Motor neuron (in vitro differentiated cells): ENCODE data around the gene NPM1. TPM values are rescaled to one million over a fixed set of nuclear protein-coding genes. Genes with fewer than 3 reads are reported as not detected.
A peak's percentile ranks its signal among the peaks of the same experiment; 100 is the strongest.

ENCODE experiments used
- ATAC-seq, 8 experiments: fragments of 200-7000 bp; cut with Tn5 transposase; replicated peaks in 6 of 8; 2 replicates each; pipeline ENCODE4 v1.8.0; 2021; ENCODE audit warnings: mild to moderate bottlenecking in 8 of 8, moderate library complexity in 8 of 8
- H3K27ac ChIP-seq, 2 donors: fragments of 250-450 bp; sonication (Bioruptor Pico); 2 replicates each; pipeline ENCODE4 v1.9.0; 2021; ENCODE audit warnings: antibody characterized with exemption in 2 of 2, mild to moderate bottlenecking in 2 of 2, moderate library complexity in 1 of 2
- H3K4me1 ChIP-seq, 2 donors: fragments of 250-450 bp; sonication (Bioruptor Pico); replicated peaks in 1 of 2; 2 replicates each; pipeline ENCODE4 v1.6.1; 2021; ENCODE audit warnings: antibody characterized with exemption in 2 of 2, mild to moderate bottlenecking in 2 of 2, moderate library complexity in 1 of 2
- H3K4me3 ChIP-seq, 5 donors: fragments of 250-450 bp; sonication (Bioruptor Pico); 2 replicates each; pipeline ENCODE4 v1.9.0; 2021; ENCODE audit warnings: antibody characterized with exemption in 5 of 5, mild to moderate bottlenecking in 5 of 5, moderate library complexity in 4 of 5
- WGBS, 10 experiments: fragments of 450-650 bp; shearing (Covaris generic); methylation state at CpG; one replicate each; pipeline ENCODE4 v1.0.0; 2022; 5-methylcytosine and 5-hydroxymethylcytosine counted together
- in situ Hi-C, 9 experiments: fragments of 400-800 bp; cut with MboI; loops; one replicate each; pipeline ENCODE4 v1.15.0; 2021; ENCODE audit warnings: low sequenced_read_pairs in 9 of 9, low pct_unique_long_range_greater_than_20kb in 2 of 9; ENCODE audit not compliant: unreplicated experiment in 9 of 9
- total RNA-seq, 8 experiments: library from RNA; unstranded; fragments of 300-600 nt; gene quantifications; 2 replicates each; pipeline versions ENCODE4 v1.2.3 to v1.2.4, GENCODE V29; 2022

The NPM1 gene
- total RNA-seq, 8 experiments from 2014 or later = 1,095 to 3,241 (median 1,712) TPM

DNA sequence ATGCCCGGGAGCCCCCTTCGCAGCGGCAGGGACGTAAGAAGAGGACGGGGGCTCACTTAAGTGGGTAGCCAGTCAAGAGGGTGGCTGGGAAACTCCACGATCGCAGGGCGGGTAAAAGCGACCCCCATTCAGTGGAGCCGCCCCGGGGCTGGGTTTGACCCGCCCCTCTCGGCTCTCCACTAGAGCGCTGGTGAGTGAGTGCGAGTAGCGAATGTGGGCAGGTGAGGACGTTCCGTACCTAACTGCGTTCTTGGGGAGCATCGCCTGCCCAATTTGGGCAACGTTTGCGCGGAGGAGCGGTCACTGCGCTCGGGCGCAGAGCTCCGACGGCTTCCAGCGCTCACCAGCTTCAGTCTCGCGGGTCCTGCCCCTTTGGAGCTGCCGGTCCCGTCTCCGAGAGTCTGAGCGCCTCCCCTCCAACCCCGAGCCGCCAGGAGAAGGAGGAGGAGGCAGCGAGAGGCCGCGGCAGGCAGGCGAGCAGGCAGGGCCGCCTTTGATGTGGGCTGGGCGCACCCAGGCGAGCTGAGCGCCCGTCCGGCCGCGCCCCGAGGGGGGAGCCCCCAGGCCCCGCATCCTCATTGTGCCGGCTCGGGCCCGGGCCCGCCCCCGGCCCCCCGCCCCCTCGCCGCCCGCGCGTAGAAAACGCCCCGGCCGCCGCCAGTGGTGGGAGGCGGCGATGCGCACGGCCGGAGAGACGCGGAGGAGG lies 31.5 kb downstream of the NPM1 start, which contains the start of gene FGF18:
FGF18 (plus strand) TSS at position 666 of the 706 bp plus-strand sequence. CDS start 553 bp downstream, outside the sequence.
- ATAC-seq = peak; percentile 44 to 66 (median 62)
- 0 to 4% (median 0%) methylated on average over 3 to 7 of the region's 74 CpGs; no CpG with 5 or more reads in 7 of the 10 experiments for WGBS, 10 experiments
- Histone ChIP-seq H3K4me1 (peaks cover 10 to 20% of the 10 kb centered on the region in 2 donors), H3K27ac (peak within 1 kb of the TSS in 1 of 2 donors; percentile 7), H3K4me3 (peak within 1 kb of the TSS; percentile 35 to 49 (median 44))
- in situ Hi-C loops = loop anchor here in 7 of 9 experiments (10.0 to 25.0 kb wide), 5 partner anchors 443 to 593 kb away; partner anchors contain the start of gene FBXW11 (in 1 of the 7)

DNA sequence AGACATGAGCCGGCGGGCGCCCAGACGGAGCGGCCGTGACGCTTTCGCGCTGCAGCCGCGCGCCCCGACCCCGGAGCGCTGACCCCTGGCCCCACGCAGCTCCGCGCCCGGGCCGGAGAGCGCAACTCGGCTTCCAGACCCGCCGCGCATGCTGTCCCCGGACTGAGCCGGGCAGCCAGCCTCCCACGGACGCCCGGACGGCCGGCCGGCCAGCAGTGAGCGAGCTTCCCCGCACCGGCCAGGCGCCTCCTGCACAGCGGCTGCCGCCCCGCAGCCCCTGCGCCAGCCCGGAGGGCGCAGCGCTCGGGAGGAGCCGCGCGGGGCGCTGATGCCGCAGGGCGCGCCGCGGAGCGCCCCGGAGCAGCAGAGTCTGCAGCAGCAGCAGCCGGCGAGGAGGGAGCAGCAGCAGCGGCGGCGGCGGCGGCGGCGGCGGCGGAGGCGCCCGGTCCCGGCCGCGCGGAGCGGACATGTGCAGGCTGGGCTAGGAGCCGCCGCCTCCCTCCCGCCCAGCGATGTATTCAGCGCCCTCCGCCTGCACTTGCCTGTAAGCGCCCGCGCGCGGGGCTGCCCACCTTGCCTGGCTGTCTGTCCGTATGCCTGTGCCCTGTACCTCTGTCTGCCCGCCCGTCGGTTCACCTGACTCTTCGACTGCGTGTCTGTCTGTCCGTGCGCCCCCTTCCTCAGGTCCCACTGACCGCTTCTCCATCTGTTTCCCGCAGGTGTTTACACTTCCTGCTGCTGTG lies 32.2 kb downstream of the NPM1 start:
- peak; percentile 8 to 66 (median 54) for ATAC-seq
- H3K27ac ChIP-seq = peak overlapping the region in 1 of 2 donors; percentile 7
- peak overlapping the region; percentile 35 to 49 (median 44) for H3K4me3 ChIP-seq
- in situ Hi-C loops = loop anchor here in 8 of 9 experiments (10.0 to 25.0 kb wide), 5 partner anchors 442 to 592 kb away; partner anchors contain the start of gene FBXW11 (in 1 of the 8)
- peaks cover 10 to 20% of the 10 kb centered on the region in 2 donors for H3K4me1 ChIP-seq
- 0% methylated on average over 1 to 7 of the region's 95 CpGs; no CpG with 5 or more reads in 7 of the 10 experiments for WGBS, 10 experiments

DNA sequence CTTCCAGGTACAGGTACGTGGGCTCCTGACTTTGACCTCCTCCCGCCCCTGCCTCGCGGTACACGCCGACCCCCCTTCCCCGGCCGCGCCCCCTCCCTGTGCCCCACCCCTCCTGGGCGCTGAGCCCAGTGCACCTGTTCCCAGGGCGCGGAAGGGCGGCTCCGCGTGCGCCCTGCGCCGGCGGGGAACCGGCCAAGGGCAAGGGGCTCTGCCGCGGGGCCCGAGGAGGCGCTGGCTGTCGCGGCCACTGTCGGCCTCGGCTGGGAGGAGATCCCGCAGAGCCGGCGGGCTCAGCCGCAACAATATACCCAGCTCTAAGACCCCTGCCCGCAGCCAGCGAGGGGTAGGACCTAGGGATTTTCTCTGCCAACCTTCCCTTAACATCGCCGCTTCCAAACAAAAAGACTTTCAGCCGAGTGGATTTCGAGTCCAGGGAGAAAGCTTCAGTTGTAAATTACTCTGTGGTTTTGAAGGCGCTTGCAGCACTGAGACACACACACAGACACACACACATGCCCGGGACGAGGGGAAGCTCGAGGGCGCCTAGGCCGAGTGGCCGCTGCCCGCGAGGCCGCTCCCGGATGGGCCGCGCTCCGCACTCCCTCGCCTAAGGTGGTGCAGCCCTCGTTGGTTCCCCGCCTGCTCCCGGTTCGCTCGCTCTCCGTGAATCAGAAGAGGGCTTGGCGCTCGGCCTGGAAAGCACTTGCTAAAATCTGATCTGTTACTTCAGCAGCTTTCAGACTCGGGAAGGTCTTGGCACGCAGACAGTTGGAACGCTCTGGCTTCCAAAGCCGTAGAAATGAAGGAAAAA lies 33.0 kb downstream of the NPM1 start:
- Histone ChIP-seq H3K4me3 (peak overlapping the region; percentile 35 to 49 (median 44)), H3K27ac (no peak overlapping the region), H3K4me1 (peaks cover 10 to 20% of the 10 kb centered on the region in 2 donors)
- 0 to 40% (median 7%) methylated on average over 2 to 9 of the region's 65 CpGs; no CpG with 5 or more reads in 6 of the 10 experiments for WGBS, 10 experiments
- in situ Hi-C loops = loop anchor here in 7 of 9 experiments (10.0 to 25.0 kb wide), 5 partner anchors 442 to 592 kb away; partner anchors contain the start of gene FBXW11 (in 1 of the 7)
- ATAC-seq = peak in 4 of 8 experiments; percentile 1 to 2 (median 2)

DNA sequence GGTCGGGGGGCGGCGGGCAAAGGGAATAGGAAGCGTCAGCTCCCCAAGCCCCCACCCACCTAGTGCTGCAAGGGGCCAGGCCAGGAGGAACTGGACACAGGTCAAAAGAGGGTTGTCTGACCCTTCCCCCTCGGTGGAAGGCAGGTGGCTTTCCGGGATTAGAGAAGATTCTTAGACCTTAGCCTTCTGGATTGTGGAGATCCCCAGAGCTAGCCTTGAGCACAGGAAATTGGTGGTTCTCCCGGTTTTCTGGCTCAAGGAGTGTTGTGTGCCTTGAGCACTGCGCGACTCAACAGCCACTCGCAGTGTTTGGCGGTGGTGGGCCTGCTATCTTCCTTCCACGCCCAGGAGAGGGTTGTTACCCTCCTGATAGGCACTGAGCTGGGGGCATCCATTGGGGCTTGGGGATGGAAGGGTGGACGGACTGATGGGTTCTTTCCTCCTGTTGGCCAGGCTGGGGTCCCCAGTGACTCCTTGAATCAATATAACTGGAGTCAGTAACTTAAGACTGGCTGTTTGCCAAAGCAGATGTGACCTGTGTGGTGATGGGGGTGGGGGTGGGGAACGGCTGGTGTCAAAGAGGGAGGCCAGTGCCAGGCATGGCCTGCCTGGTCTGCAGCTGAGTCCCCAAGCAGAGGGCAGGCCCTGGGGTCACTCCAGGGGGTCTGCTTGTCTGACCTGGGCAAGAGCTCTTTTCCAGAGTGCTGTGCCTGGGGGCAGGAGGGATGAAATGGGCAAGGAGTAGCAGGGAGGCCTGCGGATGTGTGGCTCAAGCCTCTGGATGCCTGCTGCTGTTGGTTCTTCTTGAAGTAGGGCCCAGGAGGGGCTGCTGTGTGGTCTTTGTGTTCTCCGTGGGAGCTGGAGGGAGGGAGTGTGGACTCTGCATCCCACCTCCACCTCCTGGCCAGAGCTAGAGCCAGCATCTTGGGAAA lies 33.9 kb downstream of the NPM1 start:
- in situ Hi-C loops = loop anchor here in 7 of 9 experiments (10.0 to 25.0 kb wide), 5 partner anchors 441 to 591 kb away; partner anchors contain the start of gene FBXW11 (in 1 of the 7)
- no peak overlapping the region for H3K27ac ChIP-seq
- ATAC-seq = no peak
- H3K4me3 ChIP-seq = peak overlapping the region in 1 of 5 donors; percentile 47
- WGBS, 10 experiments = 0 to 100% (median 79%) methylated on average over 1 to 7 of the region's 16 CpGs; no CpG with 5 or more reads in 5 of the 10 experiments
- peaks cover 10 to 20% of the 10 kb centered on the region in 2 donors for H3K4me1 ChIP-seq

DNA sequence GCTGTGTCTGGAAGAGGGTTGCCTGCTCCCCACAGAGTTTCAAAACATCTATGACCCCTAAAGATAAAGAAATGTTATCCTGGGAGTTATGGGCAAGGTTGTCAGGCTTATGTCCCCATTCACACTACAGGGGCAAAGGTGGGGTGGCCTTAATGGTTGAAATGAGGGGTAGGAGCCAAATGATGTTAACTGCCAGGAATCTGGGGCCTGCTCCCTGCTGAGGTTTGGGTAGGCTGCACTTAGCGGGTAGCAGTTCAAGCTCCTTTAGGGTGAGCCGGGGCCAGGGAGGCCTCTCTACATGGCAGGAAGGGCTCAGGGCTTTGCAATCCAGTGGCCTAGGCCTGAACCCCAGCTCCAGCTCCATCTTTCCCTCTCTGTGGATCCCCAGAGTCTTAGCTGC lies 34.8 kb downstream of the NPM1 start:
- Histone ChIP-seq H3K4me3 (no peak overlapping the region), H3K27ac (no peak overlapping the region), H3K4me1 (peaks cover 10 to 20% of the 10 kb centered on the region in 2 donors)
- no peak for ATAC-seq
- in situ Hi-C loops = loop anchor here in 7 of 9 experiments (10.0 to 25.0 kb wide), 5 partner anchors 440 to 590 kb away; partner anchors contain the start of gene FBXW11 (in 1 of the 7)
- 75 to 100% (median 91%) methylated on average over 1 to 2 of the region's 2 CpGs; no CpG with 5 or more reads in 6 of the 10 experiments for WGBS, 10 experiments

DNA sequence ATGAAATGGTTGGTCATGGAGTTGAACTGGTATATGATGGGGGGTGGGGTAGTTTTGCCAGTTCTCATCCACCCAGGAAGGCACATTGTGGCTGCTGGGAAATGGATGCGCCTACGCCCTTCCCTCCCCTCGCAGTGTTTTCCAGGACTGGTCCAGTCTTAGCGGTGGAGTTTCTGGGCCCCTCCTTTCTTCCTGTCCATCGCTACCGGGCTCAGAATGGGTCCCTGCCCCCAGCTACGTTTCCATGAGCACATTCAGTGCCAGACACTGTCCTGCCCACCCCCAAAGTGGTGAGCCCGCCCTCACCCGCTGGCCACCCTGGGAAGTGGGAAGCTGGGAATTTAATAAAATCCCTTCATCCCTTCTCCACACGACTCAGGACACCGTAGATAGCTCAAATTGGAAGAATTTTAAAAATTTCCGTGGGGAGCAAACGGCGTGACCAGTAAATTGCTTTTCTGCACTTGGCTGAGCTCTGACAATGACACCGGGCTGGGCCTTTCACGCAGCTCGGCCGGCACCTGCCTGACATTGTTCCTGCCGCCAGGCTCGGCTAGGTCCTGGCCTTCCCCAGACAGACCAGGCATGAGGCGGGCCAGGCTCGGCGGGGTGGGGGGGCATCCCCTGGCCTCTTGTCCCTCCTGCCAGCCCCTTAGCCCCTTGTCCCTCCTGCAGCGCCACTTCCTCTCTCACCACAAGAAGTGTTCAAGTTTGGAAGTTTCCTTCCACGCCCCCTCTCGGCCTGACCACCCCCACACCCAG lies 35.4 kb downstream of the NPM1 start:
- no peak for ATAC-seq
- 20 to 100% (median 80%) methylated on average over 1 to 4 of the region's 26 CpGs; no CpG with 5 or more reads in 1 of the 10 experiments for WGBS, 10 experiments
- Histone ChIP-seq H3K27ac (no peak overlapping the region), H3K4me1 (peaks cover 10 to 21% of the 10 kb centered on the region in 2 donors), H3K4me3 (no peak overlapping the region)
- in situ Hi-C loops = loop anchor here in 7 of 9 experiments (10.0 to 25.0 kb wide), 5 partner anchors 439 to 589 kb away; partner anchors contain the start of gene FBXW11 (in 1 of the 7)

DNA sequence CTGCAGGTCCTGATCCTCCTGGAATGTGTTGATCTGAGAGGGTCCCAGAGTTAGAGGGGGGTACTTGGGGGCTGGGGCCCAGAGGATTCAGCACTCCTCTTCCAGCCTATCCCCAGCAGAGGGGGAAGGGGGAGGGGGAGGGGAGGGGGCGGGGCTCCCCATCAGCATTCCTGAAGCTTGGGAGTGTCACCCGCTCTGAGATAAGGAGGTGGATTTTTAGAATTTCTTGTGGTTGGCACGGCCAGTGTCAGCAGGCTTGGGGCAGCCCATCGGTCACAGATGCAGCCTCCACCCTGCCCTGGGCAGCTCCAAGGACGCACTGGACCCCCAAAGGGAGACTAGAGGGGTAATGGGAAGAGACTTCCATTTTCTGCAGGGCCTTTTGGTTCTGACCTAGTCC lies 37.1 kb downstream of the NPM1 start:
- no peak for ATAC-seq
- no CpG with 5 or more reads among the region's 5 CpGs for WGBS, 10 experiments
- H3K4me1 ChIP-seq = peaks cover 23 to 35% of the 10 kb centered on the region in 2 donors
- no peak overlapping the region for H3K4me3 ChIP-seq
- H3K27ac ChIP-seq = no peak overlapping the region
- in situ Hi-C loops = loop anchor here in 7 of 9 experiments (10.0 to 25.0 kb wide), 5 partner anchors 438 to 588 kb away; partner anchors contain the start of gene FBXW11 (in 1 of the 7)

DNA sequence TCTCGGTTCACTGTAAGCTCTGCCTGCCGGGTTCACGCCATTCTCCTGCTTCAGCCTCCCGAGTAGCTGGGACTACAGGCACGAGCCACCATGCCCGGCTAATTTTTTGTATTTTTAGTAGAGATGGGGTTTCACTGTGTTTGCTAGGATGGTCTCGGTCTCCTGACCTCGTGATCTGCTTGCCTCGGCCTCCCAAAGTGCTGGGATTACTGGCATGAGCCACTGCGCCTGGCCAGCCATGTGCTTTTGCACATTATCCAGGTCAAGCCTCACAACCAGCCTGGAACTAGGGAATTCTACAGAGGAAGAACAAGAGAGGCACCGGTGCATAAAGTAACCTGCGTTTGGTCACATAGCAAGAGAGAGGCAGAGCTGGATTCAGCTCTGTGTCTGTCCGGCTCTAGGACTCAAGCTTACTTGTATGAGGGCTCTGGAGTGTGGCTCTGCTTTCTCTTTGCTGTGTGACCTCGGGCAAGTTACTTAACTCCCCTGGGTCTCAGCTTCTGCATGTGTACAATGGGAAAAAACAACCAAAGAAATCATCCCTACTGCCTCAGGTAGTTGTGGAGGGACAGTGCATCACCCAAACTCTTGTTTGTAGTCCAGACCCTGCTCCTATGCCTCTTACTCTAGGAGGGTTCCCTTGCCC lies 38.1 kb downstream of the NPM1 start:
- no peak for ATAC-seq
- WGBS, 10 experiments = 86 to 100% (median 90%) methylated on average over 1 to 8 of the region's 14 CpGs; no CpG with 5 or more reads in 4 of the 10 experiments
- in situ Hi-C loops = loop anchor here in 1 of 9 experiments (10.0 kb wide), 1 partner anchor 479 kb away; no protein-coding TSS in a partner anchor

DNA sequence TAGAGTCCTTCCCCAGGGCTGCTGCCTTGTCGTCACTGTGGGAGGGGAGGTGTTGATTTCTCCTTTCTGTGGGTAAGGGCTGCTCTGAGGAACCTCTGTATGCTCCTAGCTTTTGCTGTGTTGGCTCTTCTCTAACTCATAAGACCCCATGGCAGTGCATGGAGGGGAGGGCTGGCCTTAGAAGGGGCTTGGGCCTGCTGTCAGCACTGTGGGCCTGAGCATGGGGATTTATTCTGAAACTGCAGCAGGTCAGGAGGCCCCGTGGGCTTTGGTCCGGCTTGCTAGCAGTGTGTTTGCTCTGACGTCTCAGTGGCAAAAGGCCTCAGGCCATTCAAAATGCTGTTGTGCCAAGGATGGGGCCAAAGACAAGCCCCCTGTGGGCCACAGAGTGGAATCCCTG lies 38.6 kb downstream of the NPM1 start:
- Histone ChIP-seq H3K4me3 (no peak overlapping the region), H3K4me1 (peaks cover 16 to 25% of the 10 kb centered on the region in 2 donors), H3K27ac (no peak overlapping the region)
- in situ Hi-C loops = loop anchor here in 1 of 9 experiments (10.0 kb wide), 1 partner anchor 479 kb away; no protein-coding TSS in a partner anchor
- no peak for ATAC-seq
- WGBS, 10 experiments = 44 to 100% (median 100%) methylated on average over 1 to 2 of the region's 4 CpGs; no CpG with 5 or more reads in 7 of the 10 experiments

More for the DNA sequence above, 38.1 kb downstream of the NPM1 start:
- Histone ChIP-seq H3K4me1 (peaks cover 22 to 30% of the 10 kb centered on the region in 2 donors), H3K4me3 (no peak overlapping the region), H3K27ac (no peak overlapping the region)

DNA sequence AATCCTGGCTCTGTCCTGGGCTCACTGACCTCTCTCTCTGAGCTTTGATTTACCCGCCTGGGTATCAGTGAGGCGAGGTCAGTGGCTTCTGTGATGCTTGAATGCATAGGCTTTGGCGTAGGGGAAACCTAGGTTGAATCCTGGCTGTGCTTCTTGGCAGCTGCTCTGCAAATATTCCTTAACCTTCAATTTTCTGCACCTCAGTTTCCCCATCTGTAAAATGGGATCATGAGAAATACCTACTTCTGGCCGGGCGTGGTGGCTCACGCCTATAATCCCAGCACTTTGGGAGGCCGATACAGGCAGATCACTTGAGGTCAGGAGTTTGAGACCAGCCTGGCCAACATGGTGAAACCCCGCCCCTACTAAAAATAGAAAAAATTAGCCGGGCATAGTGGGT lies 39.0 kb downstream of the NPM1 start:
- Histone ChIP-seq H3K4me3 (no peak overlapping the region), H3K4me1 (peaks cover 13 to 21% of the 10 kb centered on the region in 2 donors), H3K27ac (no peak overlapping the region)
- 77 to 100% (median 97%) methylated on average over 1 to 9 of the region's 9 CpGs; no CpG with 5 or more reads in 3 of the 10 experiments for WGBS, 10 experiments
- in situ Hi-C loops = loop anchor here in 1 of 9 experiments (10.0 kb wide), 1 partner anchor 478 kb away; no protein-coding TSS in a partner anchor
- no peak for ATAC-seq
